Uterus (tissue), 4 donors: ENCODE results near the gene FRAT2. TPM values are rescaled to one million over a fixed set of nuclear protein-coding genes. Genes with fewer than 3 reads are reported as not detected.

Source experiments
- DNase-seq, 2 donors: peaks; one replicate each; pipeline ENCODE4 v3.0.0-alpha.2; 2019 to 2020
- H3K27ac ChIP-seq, 2 donors: fragments of 200-600 bp; sonication (generic); 1 replicate in 1 of 2; 2 replicates in 1 of 2; pipeline ENCODE4 v1.5.1; 2016 to 2018
- H3K27me3 ChIP-seq, 2 donors: fragments of 200-600 bp; sonication (generic); one replicate each; pipeline ENCODE4 v1.5.1; 2018 to 2019; ENCODE audit warnings: control low read depth in 1 of 2
- H3K36me3 ChIP-seq, 2 donors: fragments of 200-600 bp; sonication (generic); one replicate each; pipeline ENCODE4 v1.5.1; 2019; ENCODE audit warnings: control low read depth in 1 of 2
- H3K4me1 ChIP-seq, 2 donors: fragments of 200-600 bp; sonication (generic); one replicate each; pipeline ENCODE4 v1.5.1; 2018 to 2019; ENCODE audit warnings: control low read depth in 1 of 2
- H3K4me3 ChIP-seq, 2 donors: fragments of 200-600 bp; sonication (generic); 1 replicate in 1 of 2; 2 replicates in 1 of 2; pipeline ENCODE4 v1.5.1; 2018 to 2019; ENCODE audit warnings: mild to moderate bottlenecking in 1 of 2
- H3K9me3 ChIP-seq, 2 donors: fragments of 200-600 bp; sonication (generic); one replicate each; pipeline ENCODE4 v1.5.1; 2019; ENCODE audit warnings: control low read depth in 1 of 2
- POLR2A ChIP-seq, 2 donors: fragments of 450-650 bp; IDR thresholded peaks; one replicate each; pipeline ENCODE4 v1.6.1; 2016; ENCODE audit warnings: antibody characterized with exemption in 2 of 2, mild to moderate bottlenecking in 1 of 2, moderate library complexity in 1 of 2
- intact Hi-C: fragments of 100-400 bp; cut with DNase I; formaldehyde crosslinking; loops from one replicate; pipeline ENCODE4 v1.15.1; 2023; ENCODE audit warnings: low total_unique reads
- total RNA-seq, 4 donors: library from RNA; depleted of rRNA in 3 of 4; stranded (reverse); fragments of >200 nt in 3 of 4; gene quantifications; one replicate each; pipeline versions ENCODE4 v1.1.0 to v1.2.4, GENCODE V29; 2014 to 2023
- TF ChIP-seq, protein P1 (sequence below), 4 experiments: fragments of 200-600 bp in 2 of 4; fragments of 450-650 bp in 2 of 4; sonication (generic) in 2 of 4; IDR thresholded peaks; one replicate each; pipeline ENCODE4 v1.5.1; 2016 to 2019; ENCODE audit warnings: antibody characterized with exemption in 4 of 4, mild to moderate bottlenecking in 2 of 4, moderate library complexity in 1 of 4
- donor health status: DM: yes; HTN: yes; CAD: no.

Gene FRAT2
- total RNA-seq, 4 donors from 2014 or later: 2.4 to 14.9 (median 4.8) TPM

DNA sequence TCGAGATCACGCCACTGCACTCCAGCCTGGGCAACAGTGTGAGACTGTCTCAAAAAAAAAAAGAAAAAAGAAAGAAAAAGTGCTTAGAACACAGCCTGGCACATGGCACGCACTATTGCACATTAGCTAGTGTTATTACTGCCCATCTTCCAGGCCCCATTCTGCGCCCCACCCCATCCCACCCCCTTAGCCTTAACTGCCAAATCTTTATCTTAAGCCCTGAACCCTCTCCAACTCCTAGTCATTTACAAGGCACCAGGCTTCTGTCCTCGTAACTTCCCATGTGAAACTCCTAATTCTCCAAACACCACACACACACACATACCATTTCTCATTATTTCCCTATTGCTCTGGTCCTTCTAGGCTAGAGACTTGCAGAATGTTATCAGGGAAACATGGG is 4.8 kb downstream of the FRAT2 start:
- intact Hi-C loops: no loop called here
- no peak for DNase-seq
- Histone ChIP-seq H3K9me3 (no peaks in the 10 kb centered on the region), H3K27ac (no peak overlapping the region), H3K4me3 (no peak overlapping the region), H3K27me3 (no peaks in the 10 kb centered on the region), H3K36me3 (no peaks in the 10 kb centered on the region), H3K4me1 (peaks cover 0 to 14% of the 10 kb centered on the region in 2 donors)
- TF ChIP-seq, protein P1, sequence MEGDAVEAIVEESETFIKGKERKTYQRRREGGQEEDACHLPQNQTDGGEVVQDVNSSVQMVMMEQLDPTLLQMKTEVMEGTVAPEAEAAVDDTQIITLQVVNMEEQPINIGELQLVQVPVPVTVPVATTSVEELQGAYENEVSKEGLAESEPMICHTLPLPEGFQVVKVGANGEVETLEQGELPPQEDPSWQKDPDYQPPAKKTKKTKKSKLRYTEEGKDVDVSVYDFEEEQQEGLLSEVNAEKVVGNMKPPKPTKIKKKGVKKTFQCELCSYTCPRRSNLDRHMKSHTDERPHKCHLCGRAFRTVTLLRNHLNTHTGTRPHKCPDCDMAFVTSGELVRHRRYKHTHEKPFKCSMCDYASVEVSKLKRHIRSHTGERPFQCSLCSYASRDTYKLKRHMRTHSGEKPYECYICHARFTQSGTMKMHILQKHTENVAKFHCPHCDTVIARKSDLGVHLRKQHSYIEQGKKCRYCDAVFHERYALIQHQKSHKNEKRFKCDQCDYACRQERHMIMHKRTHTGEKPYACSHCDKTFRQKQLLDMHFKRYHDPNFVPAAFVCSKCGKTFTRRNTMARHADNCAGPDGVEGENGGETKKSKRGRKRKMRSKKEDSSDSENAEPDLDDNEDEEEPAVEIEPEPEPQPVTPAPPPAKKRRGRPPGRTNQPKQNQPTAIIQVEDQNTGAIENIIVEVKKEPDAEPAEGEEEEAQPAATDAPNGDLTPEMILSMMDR (IDR thresholded peaks at IDR 0.05): no peak
- no peak for TF ChIP-seq POLR2A (IDR thresholded peaks at IDR 0.05)

- Histone ChIP-seq H3K9me3 (no peaks in the 10 kb centered on the region), H3K4me3 (no peak overlapping the region), H3K36me3 (no peaks in the 10 kb centered on the region), H3K4me1 (peaks cover 0 to 14% of the 10 kb centered on the region in 2 donors), H3K27me3 (no peaks in the 10 kb centered on the region), H3K27ac (no peak overlapping the region)
- no peak for DNase-seq
- intact Hi-C loops: no loop called here
- TF ChIP-seq POLR2A (IDR thresholded peaks at IDR 0.05): no peak
- TF ChIP-seq, protein P1 (IDR thresholded peaks at IDR 0.05): no peak
These were observed 5.7 kb downstream of the FRAT2 start for GRCh38 chr10:97328646-97329453.

DNA sequence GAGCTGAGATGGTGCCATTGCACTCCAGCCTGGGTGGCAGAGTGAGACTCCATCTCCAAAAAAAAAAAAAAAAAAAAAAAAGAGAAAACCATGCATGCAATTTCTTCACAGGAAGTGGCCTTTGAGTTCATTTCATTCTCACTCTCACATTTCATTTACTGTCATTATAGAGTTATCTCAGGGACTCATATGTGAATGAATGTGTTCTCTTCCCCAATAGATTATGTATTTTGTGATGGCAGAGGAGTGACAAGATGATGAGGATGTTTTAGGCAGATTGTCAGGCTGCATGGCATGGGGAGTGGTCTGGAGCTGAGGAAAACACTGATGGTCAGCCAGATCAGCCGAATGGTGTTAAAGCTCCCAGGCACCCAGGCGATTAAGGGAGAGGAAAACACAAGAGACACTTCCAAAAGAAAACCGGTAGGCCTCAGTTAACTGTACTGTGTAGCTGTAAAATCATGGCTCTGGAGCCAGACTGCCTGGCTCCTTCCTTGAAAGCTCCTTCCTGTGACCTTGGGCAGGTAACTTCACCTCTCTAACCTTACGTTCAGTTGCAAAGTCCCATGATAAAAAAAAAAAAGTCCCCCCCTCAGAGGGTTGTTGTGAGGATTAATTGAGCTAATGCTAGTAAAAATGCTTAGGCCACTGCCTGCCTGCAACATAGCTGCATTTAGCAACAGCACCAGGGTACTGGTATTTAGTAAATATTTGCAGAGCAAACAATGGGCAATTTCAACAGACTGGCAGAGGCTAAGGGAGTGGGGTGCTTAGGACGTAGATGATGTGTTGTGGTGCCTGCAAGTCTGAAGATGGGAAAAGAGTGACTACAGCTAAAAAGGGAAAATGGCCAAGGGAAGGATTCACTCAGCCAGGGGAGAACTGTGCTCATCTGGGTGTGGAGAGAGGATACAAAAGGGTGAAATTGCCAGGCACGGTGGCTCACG is 6.9 kb downstream of the FRAT2 start:
- TF ChIP-seq, protein P1 (IDR thresholded peaks at IDR 0.05): no peak
- no peak for TF ChIP-seq POLR2A (IDR thresholded peaks at IDR 0.05)
- no peaks in the 10 kb centered on the region for H3K36me3 ChIP-seq
- H3K4me1 ChIP-seq: peaks cover 0 to 14% of the 10 kb centered on the region in 2 donors
- intact Hi-C loops: no loop called here
- no peak overlapping the region for H3K27ac ChIP-seq
- DNase-seq: no peak
- no peaks in the 10 kb centered on the region for H3K27me3 ChIP-seq
- H3K9me3 ChIP-seq: no peaks in the 10 kb centered on the region
- H3K4me3 ChIP-seq: no peak overlapping the region

DNA sequence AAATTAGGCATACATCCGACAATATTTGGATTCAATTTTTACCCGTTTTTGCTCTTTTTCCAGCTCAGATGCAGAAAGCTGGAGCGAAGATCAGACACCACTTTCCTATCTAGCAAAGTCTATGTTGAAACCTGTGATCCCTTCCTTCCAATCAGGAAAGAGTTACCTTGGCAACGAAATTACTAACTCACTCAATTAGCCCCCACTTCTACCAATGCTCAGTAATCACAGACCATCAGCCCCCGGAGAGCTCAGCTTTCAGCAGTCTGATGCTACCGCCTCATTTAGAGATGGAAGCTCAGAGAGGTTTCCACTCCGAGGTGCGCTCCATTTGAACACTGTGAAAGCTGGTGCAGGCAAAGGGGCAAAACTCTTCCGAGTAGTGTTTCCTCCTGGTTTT is 8.8 kb downstream of the FRAT2 start:
- TF ChIP-seq, protein P1 (IDR thresholded peaks at IDR 0.05): no peak
- TF ChIP-seq POLR2A (IDR thresholded peaks at IDR 0.05): no peak
- Histone ChIP-seq H3K27ac (no peak overlapping the region), H3K27me3 (no peaks in the 10 kb centered on the region), H3K9me3 (no peaks in the 10 kb centered on the region), H3K4me1 (peaks cover 0 to 6% of the 10 kb centered on the region in 2 donors), H3K36me3 (no peaks in the 10 kb centered on the region), H3K4me3 (no peak overlapping the region)
- DNase-seq: no peak
- intact Hi-C loops: no loop called here

DNA sequence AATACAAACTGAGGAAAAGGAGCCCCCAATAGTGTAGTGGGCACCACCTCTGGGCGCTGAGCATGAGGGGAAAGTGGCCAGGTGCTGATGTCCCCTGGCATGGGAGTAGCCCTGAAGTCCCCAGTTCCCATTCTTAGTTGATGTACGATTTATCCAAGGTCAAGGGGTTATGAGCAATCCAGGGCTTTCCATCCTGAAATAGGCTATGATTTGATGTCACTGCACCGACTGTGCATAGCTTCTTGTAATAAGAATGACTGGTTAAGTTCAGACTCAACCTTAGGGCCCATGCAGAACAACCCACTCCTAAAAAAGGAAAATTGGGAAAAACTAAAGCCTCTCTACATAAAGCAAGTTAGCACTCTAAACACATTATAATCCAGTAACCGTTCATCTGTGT is 11.0 kb downstream of the FRAT2 start:
- intact Hi-C loops: no loop called here
- no peak for DNase-seq
- no peak for TF ChIP-seq POLR2A (IDR thresholded peaks at IDR 0.05)
- TF ChIP-seq, protein P1 (IDR thresholded peaks at IDR 0.05): no peak
- Histone ChIP-seq H3K27ac (no peak overlapping the region), H3K4me3 (no peak overlapping the region), H3K4me1 (peaks cover 0 to 11% of the 10 kb centered on the region in 2 donors), H3K9me3 (no peaks in the 10 kb centered on the region), H3K27me3 (no peaks in the 10 kb centered on the region), H3K36me3 (no peaks in the 10 kb centered on the region)
